Ascending aorta (tissue), 2 donors: ENCODE measurements around the gene ANKRD11. TPM values are rescaled to one million over a fixed set of nuclear protein-coding genes. Genes with fewer than 3 reads are reported as not detected.

Source experiments
- DNase-seq, 2 donors: peaks; one replicate each; pipeline ENCODE4 v3.0.0-alpha.2; 2019; ENCODE audit warnings: low spot score in 2 of 2
- H3K27ac ChIP-seq, 2 donors: fragments of 200-600 bp; sonication (generic); one replicate each; pipeline ENCODE4 v1.5.1; 2016 to 2017; ENCODE audit warnings: mild to moderate bottlenecking in 1 of 2
- H3K27me3 ChIP-seq: fragments of 200-600 bp; sonication (generic); one replicate; pipeline ENCODE4 v1.5.1; 2017
- H3K36me3 ChIP-seq, 2 donors: fragments of 200-600 bp; sonication (generic); one replicate each; pipeline ENCODE4 v1.5.1; 2016
- H3K4me1 ChIP-seq, 2 donors: fragments of 200-600 bp; sonication (generic); one replicate each; pipeline ENCODE4 v1.5.1; 2016 to 2017; ENCODE audit warnings: mild to moderate bottlenecking in 1 of 2
- H3K4me3 ChIP-seq, 2 donors: fragments of 200-600 bp; sonication (generic); one replicate each; pipeline ENCODE4 v1.5.1; 2016 to 2017; ENCODE audit warnings: mild to moderate bottlenecking in 1 of 2
- H3K9me3 ChIP-seq, 2 donors: fragments of 200-600 bp; sonication (generic); one replicate each; pipeline ENCODE4 v1.5.1; 2016
- intact Hi-C: fragments of 100-400 bp; cut with DNase I; formaldehyde crosslinking; loops from one replicate; pipeline ENCODE4 v1.15.1; 2023
- total RNA-seq: library from RNA; depleted of rRNA; stranded (reverse); fragments of >200 nt; gene quantifications from one replicate; pipeline ENCODE4 v1.1.0, GENCODE V29; 2016
- TF ChIP-seq, protein P1 (sequence below), 3 experiments: fragments of 200-600 bp in 2 of 3; fragments of 450-650 bp in 1 of 3; sonication (generic) in 2 of 3; IDR thresholded peaks; one replicate each; pipeline ENCODE4 v1.5.1; 2016 to 2019; ENCODE audit warnings: antibody characterized with exemption in 3 of 3, mild to moderate bottlenecking in 1 of 3, moderate library complexity in 1 of 3

ANKRD11 gene
- total RNA-seq, 1 donor from 2014 or later, result 124 TPM

DNA sequence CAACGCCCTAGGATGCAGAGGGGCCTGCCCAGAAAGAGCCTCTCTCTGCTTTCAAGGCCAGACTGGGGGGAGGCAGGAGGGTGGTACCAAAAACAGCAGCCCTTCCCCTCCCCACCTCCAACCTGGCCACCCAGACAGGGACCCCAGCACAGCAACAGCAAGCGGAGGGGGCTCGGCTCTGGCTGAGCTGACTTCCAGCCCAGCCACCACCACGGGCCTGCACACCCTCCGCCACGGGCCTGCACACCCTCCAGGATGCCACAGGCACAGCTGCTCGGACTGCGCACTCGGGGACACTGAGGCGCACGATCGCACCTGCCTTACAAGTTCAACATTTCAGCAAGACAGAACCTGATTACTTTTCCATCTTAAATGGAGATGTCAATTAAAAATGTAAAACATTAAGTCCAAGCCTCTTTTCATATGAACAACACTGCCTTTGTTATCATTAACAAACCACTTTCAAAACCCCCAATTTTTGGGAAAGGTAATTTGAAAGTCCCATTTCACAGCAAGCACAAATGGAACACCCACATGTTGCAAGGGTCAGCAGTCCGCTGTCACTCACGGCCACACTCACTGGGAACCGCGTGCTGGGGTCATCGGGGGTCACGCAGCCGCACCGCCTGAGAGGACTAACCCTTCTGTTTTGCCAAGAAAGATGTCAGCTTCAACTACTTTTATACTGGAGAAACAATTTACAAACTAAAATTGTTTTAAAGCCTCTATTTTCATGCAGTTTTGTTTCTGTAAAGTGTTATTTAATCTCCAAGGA lies 76.4 kb downstream of the ANKRD11 start:
- TF ChIP-seq, protein P1, sequence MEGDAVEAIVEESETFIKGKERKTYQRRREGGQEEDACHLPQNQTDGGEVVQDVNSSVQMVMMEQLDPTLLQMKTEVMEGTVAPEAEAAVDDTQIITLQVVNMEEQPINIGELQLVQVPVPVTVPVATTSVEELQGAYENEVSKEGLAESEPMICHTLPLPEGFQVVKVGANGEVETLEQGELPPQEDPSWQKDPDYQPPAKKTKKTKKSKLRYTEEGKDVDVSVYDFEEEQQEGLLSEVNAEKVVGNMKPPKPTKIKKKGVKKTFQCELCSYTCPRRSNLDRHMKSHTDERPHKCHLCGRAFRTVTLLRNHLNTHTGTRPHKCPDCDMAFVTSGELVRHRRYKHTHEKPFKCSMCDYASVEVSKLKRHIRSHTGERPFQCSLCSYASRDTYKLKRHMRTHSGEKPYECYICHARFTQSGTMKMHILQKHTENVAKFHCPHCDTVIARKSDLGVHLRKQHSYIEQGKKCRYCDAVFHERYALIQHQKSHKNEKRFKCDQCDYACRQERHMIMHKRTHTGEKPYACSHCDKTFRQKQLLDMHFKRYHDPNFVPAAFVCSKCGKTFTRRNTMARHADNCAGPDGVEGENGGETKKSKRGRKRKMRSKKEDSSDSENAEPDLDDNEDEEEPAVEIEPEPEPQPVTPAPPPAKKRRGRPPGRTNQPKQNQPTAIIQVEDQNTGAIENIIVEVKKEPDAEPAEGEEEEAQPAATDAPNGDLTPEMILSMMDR (IDR thresholded peaks at IDR 0.05), result no peak
- Histone ChIP-seq H3K4me1 (peaks cover 14 to 63% of the 10 kb centered on the region in 2 donors), H3K4me3 (no peak overlapping the region), H3K36me3 (no peaks in the 10 kb centered on the region), H3K27ac (no peak overlapping the region), H3K9me3 (no peaks in the 10 kb centered on the region), H3K27me3 (no peaks in the 10 kb centered on the region)
- DNase-seq, result no peak
- intact Hi-C loops, result no loop called here

- Histone ChIP-seq H3K27ac (no peak overlapping the region), H3K4me1 (peaks cover 24 to 74% of the 10 kb centered on the region in 2 donors), H3K9me3 (no peaks in the 10 kb centered on the region), H3K27me3 (no peaks in the 10 kb centered on the region), H3K36me3 (no peaks in the 10 kb centered on the region), H3K4me3 (no peak overlapping the region)
- no peak for DNase-seq
- intact Hi-C loops, result no loop called here
- TF ChIP-seq, protein P1 (IDR thresholded peaks at IDR 0.05), result no peak
Measured at GRCh38 chr16:89412811-89413210, 77.5 kb downstream of the ANKRD11 start.

DNA sequence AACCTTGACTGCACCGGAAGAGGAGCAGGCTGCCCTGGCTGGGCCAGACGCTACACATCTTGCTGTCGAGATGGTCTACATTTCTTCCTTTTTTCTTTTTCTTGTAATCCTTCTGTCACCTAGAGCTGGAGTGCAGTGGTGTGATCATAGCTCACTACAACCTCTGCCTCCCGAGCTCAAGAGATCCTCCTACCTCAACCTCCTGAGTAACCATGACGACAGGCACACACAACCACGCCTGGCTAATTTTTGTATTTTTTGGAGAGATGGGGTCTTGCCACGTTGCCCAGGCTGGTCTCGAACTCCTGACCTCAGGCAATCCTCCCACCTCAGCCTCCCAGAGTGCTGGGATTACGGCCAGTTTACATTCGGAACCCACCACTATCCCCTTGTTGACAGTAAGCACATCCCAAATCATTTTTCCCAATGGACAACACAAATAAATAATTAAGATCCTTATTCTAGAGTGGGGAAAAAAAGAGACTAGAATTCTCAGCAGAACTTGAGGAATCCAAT lies 79.0 kb downstream of the ANKRD11 start:
- H3K4me1 ChIP-seq, result peaks cover 25 to 66% of the 10 kb centered on the region in 2 donors
- intact Hi-C loops, result no loop called here
- DNase-seq, result no peak
- TF ChIP-seq, protein P1 (IDR thresholded peaks at IDR 0.05), result no peak
- no peaks in the 10 kb centered on the region for H3K36me3 ChIP-seq
- H3K27me3 ChIP-seq, result no peaks in the 10 kb centered on the region
- H3K4me3 ChIP-seq, result no peak overlapping the region
- no peaks in the 10 kb centered on the region for H3K9me3 ChIP-seq
- H3K27ac ChIP-seq, result peak overlapping the region in 1 of 2 donors; percentile 42

DNA sequence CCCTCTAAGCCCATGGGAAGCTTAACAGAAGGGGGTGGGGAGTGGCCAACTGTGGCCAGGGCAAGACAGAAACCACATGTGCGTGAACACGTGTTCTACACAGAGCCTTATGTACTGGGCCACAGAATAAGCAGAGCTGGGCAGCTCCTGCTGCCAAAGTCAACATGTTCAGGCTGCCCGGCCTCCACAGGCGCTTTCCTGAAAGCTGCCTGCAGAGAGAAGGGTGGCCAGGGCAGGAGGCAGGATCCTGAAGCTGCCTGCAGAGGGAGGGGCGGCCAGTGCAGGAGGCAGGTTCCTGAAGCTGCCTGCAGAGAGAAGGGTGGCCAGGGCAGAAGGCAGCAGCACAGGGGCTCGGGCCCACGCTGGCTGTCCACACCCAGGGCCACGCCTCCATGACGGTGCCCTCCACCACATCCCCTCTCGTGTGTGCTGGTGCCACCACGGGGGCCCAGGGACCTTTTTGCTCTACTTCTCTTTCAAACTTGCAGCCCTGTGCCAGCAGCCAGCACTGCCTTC lies 79.5 kb downstream of the ANKRD11 start:
- H3K27me3 ChIP-seq, result no peaks in the 10 kb centered on the region
- H3K9me3 ChIP-seq, result no peaks in the 10 kb centered on the region
- H3K36me3 ChIP-seq, result no peaks in the 10 kb centered on the region
- peak overlapping the region; percentile 1 to 42 for H3K27ac ChIP-seq
- intact Hi-C loops, result no loop called here
- H3K4me1 ChIP-seq, result peaks cover 25 to 65% of the 10 kb centered on the region in 2 donors
- TF ChIP-seq, protein P1 (IDR thresholded peaks at IDR 0.05), result peak in 1 of 3 experiments; percentile 16
- no peak overlapping the region for H3K4me3 ChIP-seq
- peak; percentile 30 to 73 for DNase-seq

DNA sequence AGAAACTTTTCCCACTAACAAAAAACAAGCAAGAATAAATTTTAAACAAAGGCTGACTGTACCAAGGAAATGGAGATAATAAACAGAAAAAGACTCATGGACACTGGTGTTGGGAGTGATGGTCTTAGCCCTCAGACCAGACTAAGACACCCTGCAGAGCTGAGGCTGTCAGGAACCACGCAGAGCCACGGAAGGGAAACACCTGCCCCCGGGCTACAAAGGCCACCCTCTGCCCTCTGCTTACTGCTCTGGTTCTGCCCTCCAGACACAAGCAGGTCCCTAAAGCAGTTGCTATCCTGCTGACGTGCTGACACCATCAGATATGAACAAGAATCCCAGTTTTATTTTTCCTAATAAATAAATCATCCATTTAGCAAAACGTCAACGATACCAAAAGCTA lies 80.0 kb downstream of the ANKRD11 start:
- TF ChIP-seq, protein P1 (IDR thresholded peaks at IDR 0.05), result no peak
- no peak for DNase-seq
- Histone ChIP-seq H3K4me3 (no peak overlapping the region), H3K27me3 (no peaks in the 10 kb centered on the region), H3K36me3 (no peaks in the 10 kb centered on the region), H3K27ac (peak overlapping the region; percentile 1 to 20), H3K9me3 (no peaks in the 10 kb centered on the region), H3K4me1 (peaks cover 25 to 63% of the 10 kb centered on the region in 2 donors)
- intact Hi-C loops, result no loop called here
